ENCODE results near the gene GLI1.

DNA sequence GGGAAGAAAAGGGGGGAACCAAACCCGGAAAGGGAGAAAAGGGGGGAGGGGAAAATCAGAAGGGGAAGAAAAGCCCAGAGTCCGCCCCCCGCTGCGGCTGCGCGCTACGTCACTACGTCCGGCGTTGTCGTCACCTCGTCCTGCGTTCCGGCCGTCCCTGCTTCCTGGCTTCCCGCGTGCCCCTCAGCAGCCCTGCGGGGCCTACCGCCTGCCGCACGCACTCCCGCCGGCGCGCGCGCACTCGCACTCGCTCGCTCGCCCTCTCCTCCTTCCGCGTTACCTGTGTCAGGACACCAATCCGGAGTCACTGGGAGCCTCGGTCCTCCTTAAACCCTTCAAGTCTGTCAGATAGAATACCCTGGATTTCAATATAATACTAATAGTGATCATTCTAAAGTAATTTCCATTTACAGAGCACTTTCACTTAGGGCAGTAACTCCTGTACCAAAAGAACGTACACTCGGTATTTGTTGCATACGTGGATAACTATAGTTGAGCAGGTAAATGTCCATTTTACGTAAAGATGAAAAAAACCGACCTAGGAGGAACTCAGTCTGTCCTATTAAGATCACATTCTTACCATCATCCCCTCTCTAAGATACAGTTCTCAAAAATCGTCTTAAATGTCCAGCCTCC lies 28.5 kb upstream of the GLI1 start, which contains the start of gene R3HDM2:
- TF ChIP-seq, protein P1, sequence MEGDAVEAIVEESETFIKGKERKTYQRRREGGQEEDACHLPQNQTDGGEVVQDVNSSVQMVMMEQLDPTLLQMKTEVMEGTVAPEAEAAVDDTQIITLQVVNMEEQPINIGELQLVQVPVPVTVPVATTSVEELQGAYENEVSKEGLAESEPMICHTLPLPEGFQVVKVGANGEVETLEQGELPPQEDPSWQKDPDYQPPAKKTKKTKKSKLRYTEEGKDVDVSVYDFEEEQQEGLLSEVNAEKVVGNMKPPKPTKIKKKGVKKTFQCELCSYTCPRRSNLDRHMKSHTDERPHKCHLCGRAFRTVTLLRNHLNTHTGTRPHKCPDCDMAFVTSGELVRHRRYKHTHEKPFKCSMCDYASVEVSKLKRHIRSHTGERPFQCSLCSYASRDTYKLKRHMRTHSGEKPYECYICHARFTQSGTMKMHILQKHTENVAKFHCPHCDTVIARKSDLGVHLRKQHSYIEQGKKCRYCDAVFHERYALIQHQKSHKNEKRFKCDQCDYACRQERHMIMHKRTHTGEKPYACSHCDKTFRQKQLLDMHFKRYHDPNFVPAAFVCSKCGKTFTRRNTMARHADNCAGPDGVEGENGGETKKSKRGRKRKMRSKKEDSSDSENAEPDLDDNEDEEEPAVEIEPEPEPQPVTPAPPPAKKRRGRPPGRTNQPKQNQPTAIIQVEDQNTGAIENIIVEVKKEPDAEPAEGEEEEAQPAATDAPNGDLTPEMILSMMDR (conservative IDR thresholded peaks at IDR 0.05; ENCODE audit: low read depth, low read length): no peak
- TF ChIP-seq EZH2 (IDR thresholded peaks at IDR 0.05; ENCODE audit: borderline replicate concordance, low read depth, low read length, poor library complexity, severe bottlenecking): no peak
